Measurements from ENCODE around the gene ADRA2B.

DNA sequence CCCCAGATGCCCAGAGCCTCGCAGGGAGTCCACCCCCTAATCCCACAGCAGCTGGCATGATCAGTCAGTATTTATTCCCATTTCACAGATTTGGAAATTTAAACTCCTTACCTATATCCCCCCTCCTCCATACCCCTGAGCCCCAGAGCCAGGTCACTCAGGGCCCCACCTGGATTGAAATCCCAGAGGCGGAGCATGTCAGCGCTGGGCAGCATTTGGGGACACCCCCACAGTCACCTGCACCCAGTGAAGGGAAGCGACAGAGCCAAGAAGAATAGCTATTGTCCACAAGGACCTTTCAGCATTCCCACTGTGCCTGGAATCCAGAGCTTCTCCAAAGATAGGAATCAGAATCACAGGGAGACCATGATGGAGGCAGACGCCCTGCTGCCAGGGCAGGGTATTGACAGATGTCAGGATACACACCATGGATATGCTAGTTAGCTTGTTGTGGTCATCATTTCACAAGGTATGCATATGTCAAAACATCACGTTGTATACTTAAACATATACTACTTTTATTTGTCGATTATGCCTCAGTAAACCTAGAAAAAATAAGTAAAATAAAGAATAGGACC is 22.9 kb upstream of the ADRA2B start:
- TF ChIP-seq, protein P1, sequence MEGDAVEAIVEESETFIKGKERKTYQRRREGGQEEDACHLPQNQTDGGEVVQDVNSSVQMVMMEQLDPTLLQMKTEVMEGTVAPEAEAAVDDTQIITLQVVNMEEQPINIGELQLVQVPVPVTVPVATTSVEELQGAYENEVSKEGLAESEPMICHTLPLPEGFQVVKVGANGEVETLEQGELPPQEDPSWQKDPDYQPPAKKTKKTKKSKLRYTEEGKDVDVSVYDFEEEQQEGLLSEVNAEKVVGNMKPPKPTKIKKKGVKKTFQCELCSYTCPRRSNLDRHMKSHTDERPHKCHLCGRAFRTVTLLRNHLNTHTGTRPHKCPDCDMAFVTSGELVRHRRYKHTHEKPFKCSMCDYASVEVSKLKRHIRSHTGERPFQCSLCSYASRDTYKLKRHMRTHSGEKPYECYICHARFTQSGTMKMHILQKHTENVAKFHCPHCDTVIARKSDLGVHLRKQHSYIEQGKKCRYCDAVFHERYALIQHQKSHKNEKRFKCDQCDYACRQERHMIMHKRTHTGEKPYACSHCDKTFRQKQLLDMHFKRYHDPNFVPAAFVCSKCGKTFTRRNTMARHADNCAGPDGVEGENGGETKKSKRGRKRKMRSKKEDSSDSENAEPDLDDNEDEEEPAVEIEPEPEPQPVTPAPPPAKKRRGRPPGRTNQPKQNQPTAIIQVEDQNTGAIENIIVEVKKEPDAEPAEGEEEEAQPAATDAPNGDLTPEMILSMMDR (IDR thresholded peaks at IDR 0.05; ENCODE audit: poor library complexity): no peak
- no peak for TF ChIP-seq EZH2 (IDR thresholded peaks at IDR 0.05; ENCODE audit: borderline replicate concordance)
- no peak for TF ChIP-seq EZH2phosphoT487 (IDR thresholded peaks at IDR 0.05; ENCODE audit: low read depth, severe bottlenecking, unreplicated experiment)
